GM18517 (cell line): ENCODE measurements around the gene DHRS7B.
"Not testable (repeated sequence)": the region's sequence is repeated elsewhere in the genome, so short reads cannot be mapped to it uniquely, and the experiment has no call there.

Experiments
- ATAC-seq: cut with Tn5 transposase; IDR thresholded peaks from one replicate; pipeline ENCODE4 v1.9.1; 2021; ENCODE audit warnings: mild to moderate bottlenecking, moderate library complexity; ENCODE audit not compliant: unreplicated experiment

The DHRS7B gene

DNA sequence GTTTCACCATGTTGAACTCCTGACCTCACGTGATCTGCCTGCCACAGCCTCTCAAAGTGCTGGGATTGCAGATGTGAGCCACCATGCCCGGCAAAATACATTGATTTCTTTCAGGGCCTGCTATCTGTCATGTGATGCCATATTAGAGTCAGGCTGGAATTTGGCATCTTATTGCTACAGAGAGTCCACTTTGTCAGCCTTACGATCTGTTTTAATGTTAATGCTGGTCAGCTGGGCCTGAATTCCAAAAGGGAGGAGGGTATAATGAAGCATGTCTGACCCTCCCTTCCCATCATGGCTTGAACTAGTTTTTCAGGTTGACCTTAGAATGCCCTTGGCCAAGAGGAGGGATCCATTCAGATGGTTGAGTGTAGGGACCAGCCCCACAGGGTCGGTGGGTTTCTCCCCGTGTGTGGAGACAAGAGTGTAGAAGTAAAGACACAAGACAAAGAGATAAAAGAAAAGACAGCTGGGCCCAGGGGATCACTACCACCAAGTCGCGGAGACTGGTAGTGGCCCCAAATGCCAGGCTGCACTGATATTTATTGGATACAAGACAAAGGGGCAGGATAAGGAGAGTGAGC lies 19.6 kb upstream of the DHRS7B start:
- ATAC-seq: not testable (repeated sequence)

DNA sequence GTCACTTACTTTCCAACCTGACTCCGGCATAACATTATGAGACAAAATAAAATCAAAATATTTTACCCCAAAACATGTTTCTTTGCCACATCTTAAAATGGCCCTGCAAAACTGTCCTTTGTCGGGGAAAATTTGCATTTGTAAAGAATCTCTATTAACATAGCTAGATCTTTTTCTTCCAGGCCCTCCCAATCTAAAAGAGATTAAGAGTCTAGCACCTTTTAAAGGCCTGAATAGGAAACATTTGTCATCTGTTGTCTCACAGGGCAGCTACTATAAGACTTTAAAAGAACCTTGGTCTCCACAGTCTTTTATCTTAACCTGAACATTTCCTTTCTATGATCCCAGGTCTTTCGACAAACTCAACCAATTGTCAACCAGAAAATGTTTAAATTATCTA lies 18.1 kb upstream of the DHRS7B start:
- ATAC-seq: no peak

DNA sequence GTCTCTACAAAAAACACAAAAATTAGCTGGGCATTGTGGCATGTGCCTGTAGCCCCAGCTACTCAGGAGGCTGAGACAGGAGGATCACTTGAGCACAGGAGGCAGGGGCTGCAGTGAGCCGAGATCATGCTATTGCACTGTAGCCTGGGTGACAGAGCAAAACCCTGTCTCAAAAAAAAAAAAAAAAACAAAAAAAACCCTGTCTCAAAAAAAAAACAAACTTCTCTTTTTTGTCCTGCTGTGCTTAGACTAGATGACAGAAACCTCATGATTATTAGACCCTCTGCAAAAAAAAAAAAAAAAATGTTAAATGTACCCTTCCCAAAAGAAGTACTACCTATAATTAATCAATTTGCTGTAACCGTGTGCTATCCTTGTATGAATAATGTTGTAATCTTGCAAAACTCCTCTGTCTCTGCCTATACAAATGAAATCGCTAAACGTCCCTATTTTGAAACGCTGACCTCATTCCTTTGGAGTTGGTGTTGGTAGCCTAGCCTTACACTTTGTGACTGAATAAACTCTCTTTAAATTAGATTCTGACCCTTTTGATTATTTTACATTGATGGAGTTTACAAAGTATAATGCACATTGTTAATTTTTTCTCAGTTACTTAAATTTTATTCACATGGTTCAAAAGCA lies 13.6 kb upstream of the DHRS7B start:
- ATAC-seq: no peak

DNA sequence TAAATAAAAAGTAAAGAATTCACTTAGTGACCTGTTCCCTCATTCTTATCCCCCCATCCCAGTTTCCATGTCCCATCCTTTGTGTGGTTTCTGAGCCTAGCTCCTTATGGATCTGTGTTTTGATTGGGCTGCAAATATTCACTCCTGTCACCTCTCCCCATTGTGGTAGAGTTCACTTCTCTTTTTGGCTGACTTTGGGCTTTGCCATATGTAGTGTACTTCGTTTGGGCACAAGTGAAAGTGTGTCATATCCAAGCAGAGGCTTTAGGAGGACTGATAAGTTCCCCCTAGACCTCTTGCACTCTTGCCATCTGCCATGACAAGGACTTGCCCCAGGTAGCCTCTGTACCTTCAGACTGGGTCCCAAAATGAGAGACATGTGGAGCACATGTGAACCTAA lies 13.0 kb upstream of the DHRS7B start:
- no peak for ATAC-seq

DNA sequence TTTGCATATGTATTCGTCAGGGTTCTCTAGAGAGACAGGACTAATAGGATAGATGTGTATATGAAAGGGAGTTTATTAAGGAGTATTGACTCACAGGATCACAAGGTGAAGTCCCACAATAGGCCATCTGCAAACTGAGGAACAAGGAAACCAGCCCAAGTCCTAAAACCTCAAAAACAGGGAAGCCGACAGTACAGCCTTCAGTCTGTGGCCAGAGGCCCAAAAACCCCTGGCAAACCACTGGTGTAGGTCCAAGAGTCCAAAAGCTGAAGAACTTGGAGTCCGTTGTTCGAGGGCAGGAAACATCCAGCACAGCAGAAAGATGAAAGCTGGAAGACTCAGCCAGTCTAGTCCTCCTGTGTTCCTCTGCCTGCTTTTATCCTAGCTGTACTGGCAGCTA lies 12.0 kb upstream of the DHRS7B start:
- ATAC-seq: not testable (repeated sequence)

DNA sequence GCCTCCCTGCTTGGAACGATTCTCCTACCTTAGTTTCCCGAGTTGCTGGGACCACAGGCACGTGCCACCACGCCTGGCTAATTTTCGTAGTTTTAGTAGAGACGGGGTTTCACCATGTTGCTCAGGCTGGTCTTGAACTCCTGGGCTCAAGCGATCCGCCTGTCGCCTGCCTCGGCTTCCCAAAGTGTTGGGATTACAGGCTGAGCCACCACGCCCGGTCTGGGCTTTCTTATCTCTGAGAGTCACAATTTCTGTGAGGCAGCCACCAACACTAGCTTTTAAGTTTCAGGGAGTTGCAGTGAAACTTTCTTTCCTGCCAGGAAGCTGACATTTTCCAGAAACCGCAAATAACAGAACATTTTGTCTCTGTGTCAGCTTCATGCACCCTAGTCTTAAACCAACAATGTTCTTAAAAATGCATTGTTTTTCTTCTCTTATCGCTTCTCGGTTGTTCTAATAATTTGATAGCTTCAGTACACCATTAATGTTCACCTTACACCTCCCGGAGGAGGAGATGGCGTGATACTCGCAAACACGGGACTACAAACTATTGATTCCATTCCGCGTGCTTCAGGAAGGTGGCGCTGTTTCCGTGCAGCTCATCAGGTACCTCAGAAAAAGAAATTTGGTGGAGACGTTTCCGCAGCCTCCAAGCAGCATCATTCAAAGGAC lies 7.4 kb upstream of the DHRS7B start:
- peak; percentile 67 for ATAC-seq

DNA sequence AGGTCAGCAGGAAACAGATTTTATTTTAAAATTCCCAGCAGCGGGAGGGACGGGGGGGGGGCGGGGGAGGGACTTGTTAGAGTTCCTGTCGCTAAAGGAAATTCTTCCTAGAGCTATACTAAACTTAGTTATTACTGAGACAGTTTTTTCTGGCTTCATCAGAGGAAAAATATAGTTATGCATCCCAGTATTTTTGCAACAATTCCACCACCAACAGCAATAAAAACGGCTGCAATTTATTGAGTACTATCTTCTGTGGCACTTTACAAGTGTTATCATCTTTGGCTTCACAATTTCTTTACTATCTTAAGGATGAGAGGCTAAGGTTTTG lies 6.9 kb upstream of the DHRS7B start:
- ATAC-seq: no peak

DNA sequence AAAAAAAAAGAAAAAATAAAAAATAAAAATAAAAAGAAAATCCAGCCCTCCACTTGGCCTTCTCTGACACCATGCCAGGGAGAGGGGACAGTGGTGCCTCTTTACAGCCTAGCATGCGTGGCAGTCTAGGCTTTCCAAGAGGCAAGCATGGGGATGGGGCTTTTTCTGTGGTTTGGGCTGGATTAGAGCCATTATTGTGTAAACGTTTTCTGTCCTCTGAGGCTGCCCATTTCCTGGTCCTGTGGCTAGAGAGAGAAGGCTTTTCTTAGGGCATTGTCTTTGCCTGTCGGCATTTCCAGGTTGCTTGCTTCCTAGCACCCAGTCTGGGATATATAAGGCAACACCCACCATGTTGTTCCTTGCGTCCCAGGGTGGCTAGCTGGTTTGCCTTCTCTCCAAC lies 2.7 kb upstream of the DHRS7B start:
- ATAC-seq: no peak

DNA sequence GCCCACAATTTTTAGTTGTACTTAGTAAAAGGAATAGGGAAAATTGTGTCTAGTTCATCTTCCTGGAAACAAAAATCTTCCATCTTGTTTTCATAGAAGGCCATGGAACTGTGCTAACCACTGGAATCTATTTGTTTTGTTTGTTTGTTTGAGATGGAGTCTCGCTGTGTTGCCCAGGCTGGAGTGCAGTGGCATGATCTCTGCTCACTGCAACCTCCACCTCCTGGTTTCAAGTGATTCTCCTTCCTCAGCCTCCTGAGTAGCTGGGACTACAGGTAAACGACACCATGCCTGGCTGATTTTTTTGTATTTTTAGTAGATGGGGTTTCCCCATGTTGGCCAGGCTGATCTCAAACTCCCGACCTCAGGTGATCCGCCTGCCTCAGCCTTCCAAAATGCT lies 2.2 kb upstream of the DHRS7B start:
- ATAC-seq: not testable (repeated sequence)

DNA sequence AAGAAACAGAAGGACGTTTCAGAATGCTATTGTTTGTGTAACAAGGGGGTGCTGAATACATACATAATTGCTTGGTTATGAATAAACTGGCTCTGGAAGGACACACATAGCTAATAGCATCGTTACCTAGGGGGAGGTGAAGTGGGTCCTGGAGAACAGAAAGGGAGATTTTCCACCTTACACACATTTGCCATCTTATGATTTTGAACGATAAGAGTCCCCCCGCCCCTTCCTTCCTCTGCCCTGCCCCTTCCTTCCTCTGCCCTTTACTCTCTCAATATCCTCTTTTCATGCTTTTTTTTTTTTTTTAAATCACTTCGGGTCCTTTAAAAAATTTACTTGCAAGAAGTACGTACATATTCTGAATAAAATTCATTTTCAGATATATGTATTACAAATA lies 902 bp upstream of the DHRS7B start:
- no peak for ATAC-seq

DNA sequence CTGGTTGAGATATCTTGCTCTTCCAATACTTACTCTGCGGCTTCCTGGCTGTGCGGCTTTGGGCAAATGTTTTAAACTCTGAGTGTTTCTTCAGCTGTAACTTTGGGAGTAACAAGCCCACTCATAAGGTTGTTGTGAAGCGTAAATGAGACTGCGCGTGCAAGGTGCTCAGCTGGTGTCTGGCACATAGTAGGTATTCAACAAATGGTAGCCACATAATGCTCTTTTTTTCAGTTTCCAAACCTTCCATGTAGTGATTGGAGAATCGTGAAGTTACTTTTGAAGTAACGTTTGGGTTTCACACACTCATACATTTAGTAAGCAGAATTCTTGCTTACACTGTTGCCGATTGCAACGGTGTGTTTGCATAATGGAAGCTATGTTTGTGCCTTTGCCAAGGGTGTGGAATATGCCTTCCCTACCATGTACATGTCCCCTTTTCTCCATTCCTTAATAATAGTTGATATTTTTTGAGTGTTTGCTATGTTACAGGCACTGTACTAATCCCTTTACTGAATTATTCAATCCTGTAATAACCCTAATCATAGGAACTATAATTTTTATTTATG lies 829 bp downstream of the DHRS7B start:
- ATAC-seq: no peak

DNA sequence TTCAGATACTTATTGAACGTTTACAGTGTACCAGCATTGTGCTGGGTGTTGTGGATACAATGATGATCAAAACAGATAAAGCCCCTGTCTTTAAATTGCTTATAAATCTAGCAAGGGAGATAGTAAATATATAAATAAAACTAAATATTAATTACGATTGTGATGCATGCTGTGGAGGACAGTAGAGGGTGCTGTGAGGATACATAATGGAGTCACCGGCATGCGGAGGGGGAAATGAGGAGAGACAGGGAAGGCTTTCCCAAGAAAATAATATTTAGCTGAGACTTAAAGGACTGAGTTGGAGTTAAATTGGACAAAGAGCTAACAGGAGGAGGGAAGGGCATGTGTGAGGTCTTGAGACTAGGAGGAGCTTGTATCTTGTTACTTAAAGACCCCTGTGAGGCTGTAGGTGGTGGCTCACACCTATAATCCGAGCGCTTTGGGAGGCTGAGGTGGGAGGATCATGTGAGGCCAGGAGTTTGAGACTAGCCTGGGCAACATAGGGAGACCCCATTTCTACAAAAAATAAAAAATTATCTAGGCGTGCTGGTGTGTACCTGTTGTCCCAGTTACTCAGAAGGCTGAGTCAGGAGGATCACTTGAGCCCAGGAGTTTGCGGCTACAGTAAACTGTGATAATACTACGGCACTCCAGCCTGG lies 2.4 kb downstream of the DHRS7B start:
- ATAC-seq: no peak

DNA sequence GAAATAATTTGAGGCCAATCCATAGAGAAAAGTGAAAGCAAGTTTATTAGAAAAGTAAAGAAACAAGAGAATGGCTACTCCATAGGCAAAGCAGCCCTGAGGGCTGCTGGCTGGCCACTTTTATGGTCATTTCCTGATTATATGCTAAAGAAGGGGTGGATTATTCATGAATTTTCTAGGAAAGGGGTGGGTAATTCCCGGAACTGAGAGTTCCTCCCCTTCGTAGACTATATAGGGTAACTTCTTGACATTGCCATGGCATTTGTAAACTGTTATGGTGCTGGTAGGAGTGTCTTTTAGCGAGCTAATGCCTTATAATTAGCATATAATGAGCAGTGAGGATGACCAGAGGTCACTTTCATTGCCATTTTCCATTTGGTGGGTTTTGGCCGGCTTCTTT lies 4.4 kb downstream of the DHRS7B start:
- no peak for ATAC-seq

DNA sequence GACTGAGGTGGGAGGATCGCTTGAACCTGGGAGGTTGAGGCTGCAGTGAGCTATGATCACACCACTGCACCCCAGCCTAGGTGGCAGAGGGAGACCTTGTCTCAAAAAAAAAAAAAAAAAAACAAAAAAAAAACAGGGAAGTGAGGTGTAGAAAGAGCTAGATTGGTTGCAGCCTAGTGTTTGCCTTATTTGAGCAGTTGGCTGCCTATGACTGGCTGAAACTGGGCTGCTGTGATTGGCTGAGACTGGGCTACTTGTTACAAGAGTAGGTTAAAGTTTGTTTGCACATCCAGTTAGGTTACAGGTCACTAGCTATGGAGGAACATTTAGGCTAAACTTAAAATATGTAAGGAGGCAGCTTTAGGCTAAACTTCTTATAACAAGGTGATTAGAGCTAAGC lies 5.7 kb downstream of the DHRS7B start:
- ATAC-seq: no peak

DNA sequence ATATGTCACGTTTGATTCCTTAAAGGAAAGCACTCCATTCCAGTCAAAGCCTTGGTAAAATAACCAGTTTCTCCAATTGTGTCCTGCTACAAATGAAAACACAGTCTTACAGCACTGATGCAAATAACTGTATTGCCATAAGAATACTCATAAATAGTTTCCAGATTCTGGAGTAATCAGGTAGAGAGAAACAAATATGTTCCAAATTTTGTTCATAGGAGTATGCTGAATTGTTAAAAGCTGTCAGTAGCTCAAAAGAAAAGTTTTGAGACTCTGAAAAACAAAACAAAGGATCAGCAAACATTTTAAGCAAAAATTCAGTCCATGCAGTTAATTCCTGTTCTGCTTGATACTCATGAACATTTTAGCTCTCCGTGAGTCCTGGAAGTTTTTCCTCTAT lies 7.8 kb downstream of the DHRS7B start:
- no peak for ATAC-seq

DNA sequence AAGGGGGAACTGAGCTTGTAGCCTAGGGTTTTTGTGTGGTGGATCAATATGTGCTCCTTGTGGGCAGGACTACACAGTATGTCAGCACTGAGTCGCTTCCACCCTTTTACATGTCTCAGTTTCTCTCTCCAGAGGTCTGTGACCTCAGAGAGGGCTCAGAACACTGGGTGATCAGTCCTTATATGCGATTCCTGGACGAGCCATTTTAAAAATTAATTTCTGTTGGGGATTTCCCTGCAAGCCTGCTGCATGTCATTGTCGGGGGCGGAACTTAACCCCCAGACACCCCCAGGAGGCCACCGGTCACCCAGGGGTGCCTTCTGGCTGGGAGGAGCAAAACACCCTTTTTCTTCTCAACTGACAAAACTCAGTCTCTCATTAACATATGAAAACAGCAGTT lies 14.1 kb downstream of the DHRS7B start:
- no peak for ATAC-seq

DNA sequence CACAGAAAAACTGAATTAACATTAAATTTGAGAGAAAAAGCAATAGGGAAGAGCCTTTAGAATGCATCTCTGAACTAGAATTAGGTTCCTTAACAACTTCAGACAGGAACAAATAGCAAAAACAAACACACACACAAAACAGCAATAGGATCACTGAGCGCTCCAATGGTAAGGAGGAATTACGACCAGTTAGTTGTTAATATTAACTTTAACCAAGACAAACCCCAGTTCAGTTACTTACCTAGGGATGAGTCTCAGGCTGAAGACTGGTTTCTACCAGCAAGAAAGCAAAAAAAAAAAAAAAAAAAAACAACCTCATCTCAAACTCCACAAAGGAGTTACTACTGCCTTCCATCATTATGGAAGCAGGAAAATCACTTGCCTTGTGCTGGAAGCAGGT lies 14.6 kb downstream of the DHRS7B start:
- ATAC-seq: no peak

DNA sequence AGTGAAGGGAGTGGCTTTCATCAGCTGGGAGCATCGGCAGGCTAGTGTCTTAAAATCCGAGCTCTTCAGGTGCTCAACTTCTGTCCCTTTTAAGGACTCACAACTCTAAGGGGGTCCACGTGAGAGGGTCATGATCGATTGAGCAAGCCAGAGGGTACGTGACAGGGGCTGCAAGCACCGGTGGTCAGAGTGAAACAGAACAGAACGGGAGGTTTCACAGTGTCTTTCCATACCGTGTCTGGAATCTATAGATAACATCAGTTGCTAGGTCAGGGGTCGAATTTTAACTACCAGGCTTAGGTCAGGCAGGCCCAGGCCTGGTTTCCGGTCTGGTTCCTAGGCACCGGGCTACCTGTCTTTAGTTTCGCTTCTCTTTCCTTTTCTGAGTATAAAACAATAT lies 15.3 kb downstream of the DHRS7B start:
- ATAC-seq: not testable (repeated sequence)

DNA sequence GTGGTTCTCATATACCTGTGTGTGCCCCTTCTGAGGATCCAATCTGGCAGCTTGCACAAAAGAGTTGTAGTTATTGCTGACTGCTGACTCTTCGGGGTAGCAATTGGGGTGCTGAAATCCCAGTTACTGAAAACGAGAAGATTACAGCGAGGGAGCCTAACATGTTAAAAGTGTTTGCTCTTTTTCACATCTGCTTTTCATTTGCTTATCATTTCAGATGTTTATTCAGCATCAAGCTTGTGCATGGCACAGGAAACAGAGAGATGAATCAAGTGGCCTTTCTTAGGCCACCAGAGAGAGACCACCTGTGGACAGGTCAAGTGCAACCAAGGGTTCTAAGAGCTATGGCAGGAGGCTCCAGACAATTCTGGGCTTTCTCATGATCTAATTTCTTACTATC lies 16.9 kb downstream of the DHRS7B start:
- no peak for ATAC-seq

DNA sequence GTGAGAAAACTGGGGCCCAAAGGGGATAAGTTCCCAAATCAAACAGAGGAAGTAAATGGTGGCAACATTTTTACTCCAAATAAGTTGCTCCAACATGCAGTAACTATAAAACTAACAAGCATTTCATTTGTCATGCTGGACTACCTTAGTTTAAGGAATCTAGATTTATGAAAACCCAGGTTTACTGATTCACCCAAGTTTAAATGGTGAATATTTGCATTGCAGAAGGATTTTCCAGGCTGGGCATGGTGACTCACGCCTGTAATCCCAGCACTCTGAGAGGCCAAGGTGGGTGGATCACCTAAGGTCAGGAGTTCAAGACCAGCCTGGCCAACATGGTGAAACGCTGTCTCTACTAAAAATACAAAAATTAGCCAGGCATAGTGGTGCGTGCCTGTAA lies 17.5 kb downstream of the DHRS7B start:
- not testable (repeated sequence) for ATAC-seq

DNA sequence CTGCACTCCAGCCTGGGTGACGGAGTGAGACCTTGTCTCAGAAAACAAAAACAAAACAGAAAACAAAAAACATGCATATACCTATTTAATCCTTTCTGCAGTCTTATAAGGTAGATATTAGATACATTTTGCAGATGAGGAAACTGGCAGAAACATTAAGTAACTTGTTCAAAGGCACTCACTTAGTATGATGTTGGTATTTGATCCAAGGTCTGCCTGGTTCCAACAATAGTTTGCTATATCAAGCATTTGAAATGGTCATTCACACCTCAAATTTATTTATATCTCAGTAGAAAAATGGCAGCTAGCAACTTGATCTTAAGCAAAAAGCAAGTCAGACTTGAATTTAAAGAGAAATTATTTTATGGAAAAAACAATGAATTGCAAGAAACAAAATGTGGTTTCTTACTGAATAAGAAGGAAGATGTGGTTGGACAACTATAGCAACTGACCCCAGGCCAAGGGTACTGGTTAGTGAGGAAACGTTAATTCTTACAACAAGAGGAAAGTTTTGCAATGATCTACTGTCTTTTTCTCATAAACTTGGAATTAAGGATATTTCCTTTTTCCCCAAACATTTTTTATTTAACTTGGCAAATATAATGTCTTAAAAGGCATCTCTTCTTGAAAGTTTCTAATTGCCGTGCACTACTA lies 19.7 kb downstream of the DHRS7B start:
- ATAC-seq: no peak
